Measurements from ENCODE around the gene MRTFA.
"Not testable (repeated sequence)": the region's sequence is repeated elsewhere in the genome, so short reads cannot be mapped to it uniquely, and the experiment has no call there.

Gene MRTFA

DNA sequence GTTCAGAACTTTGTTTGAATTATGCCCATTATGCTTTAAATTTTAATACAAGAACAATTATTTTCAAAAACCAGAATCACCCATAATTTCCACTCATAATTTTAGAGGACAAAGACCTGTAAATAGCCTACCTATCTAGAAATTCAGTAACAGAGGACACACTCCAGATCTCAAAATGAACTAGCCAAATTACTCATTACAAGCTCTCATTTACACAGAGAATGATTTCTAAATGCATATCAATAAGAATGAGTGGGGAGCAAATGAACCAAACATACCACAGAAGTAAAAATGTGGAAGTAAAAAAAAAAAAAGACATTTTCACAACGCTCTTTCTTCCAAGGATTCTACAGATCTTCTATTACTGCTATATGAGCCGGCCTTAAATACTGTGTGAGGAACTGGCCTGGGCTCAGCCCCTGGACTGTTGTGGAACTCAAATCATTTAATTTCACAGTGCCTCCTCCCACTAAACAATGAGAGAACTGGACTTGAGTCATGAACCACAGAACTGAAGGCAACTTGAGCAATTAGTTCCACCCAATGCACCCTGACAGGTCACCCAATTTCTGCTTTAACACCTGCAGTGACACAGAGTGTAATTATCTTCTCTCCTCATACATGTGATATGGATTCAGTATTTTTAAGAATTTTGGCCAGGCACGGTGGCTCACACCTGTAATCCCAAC is 8.0 kb downstream of the MRTFA start:
- in situ Hi-C loops (cut with MboI; ENCODE audit: low sequenced_read_pairs) = no loop called here

DNA sequence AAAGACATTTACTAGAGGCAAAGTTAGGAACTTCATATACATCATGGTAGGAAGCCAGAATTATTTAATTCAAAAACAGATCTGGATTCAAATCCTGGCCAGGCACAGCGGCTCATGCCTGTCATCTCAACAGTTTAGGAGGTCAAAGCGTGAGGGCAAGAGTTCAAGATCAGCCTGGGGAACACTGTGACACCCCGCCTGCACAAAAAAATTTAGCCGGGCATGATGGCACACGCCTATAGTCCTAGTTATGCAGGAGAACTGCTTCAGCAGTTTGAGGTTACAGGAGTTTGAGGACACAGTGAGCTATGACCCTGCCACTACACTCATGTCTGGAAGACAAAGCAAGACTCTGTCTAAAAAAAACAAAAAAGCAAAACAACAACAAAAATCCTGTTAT is 8.9 kb downstream of the MRTFA start:
- in situ Hi-C loops (cut with MboI; ENCODE audit: low sequenced_read_pairs) = no loop called here

DNA sequence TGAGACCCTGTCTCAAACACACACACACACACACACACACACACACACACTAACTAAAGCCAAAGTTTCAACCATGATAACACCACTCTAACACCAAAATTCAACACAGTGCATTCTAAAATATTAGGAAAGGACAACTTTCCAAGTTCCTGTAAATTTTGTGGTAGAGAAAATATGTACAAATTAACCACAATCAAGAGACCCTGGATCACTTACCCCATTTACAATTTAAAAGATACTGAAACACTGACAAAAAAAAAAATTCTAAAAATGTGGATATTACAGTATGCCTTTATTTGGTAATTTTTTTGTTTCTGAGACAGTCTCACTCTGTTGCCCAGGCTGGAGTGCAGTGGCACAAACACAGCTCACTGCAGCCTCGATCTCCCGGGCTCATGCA is 9.7 kb downstream of the MRTFA start:
- in situ Hi-C loops (cut with MboI; ENCODE audit: low sequenced_read_pairs) = no loop called here

GRCh38 chr22:40625794-40626193 is 10.7 kb downstream of the MRTFA start:
- in situ Hi-C loops (cut with MboI; ENCODE audit: low sequenced_read_pairs) = not testable (repeated sequence)

- in situ Hi-C loops (cut with MboI; ENCODE audit: low sequenced_read_pairs) = not testable (repeated sequence)
Observed at GRCh38 chr22:40625281-40625680, 11.2 kb downstream of the MRTFA start.

- in situ Hi-C loops (cut with MboI; ENCODE audit: low sequenced_read_pairs) = no loop called here
Observed at GRCh38 chr22:40624770-40625169, 11.7 kb downstream of the MRTFA start.

GRCh38 chr22:40621309-40622151 is 15.0 kb downstream of the MRTFA start:
- in situ Hi-C loops (cut with MboI; ENCODE audit: low sequenced_read_pairs) = no loop called here

- in situ Hi-C loops (cut with MboI; ENCODE audit: low sequenced_read_pairs) = no loop called here
Observed at GRCh38 chr22:40620464-40621046, 16.0 kb downstream of the MRTFA start.

- in situ Hi-C loops (cut with MboI; ENCODE audit: low sequenced_read_pairs) = no loop called here
Observed at GRCh38 chr22:40618400-40618799, 18.1 kb downstream of the MRTFA start.

DNA sequence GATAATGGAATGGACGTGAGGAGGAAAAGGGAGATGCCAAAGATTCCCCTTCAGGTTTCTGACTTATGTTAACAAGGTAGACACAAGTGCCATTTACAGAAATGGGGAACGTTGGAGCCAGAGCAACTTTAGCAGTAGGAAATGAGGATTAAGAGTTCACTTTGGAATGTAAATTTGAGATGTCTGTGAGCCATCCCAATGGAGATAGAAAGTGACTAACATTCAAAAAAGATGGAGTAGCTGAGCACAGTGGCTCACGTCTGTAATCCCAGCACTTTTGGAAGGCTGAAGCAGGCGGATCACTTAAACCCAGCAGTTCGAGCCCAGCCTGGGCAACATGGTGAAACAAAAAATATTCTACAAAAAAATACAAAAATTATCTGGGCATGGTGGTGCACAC is 19.9 kb downstream of the MRTFA start:
- in situ Hi-C loops (cut with MboI; ENCODE audit: low sequenced_read_pairs) = no loop called here

DNA sequence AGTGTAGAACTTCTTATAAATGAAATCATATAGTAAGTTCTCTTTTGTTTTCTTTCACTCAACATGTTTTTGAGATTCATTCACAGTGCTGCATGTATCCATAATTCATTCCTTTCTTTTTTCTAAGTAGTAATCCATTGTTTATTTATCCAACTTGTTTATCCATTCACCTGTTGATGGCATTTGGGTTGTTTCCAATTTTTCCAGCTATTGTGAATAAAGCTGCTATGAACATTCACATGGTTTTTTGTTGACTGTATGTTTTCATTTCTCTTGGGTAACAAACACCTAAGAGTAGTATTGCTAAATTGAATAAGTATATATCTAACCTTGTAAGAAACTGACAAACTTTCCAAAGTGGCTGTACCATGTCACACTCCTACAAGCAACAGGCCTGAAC is 23.5 kb downstream of the MRTFA start:
- in situ Hi-C loops (cut with MboI; ENCODE audit: low sequenced_read_pairs) = no loop called here

GRCh38 chr22:40612291-40612751 is 24.2 kb downstream of the MRTFA start:
- in situ Hi-C loops (cut with MboI; ENCODE audit: low sequenced_read_pairs) = no loop called here

DNA sequence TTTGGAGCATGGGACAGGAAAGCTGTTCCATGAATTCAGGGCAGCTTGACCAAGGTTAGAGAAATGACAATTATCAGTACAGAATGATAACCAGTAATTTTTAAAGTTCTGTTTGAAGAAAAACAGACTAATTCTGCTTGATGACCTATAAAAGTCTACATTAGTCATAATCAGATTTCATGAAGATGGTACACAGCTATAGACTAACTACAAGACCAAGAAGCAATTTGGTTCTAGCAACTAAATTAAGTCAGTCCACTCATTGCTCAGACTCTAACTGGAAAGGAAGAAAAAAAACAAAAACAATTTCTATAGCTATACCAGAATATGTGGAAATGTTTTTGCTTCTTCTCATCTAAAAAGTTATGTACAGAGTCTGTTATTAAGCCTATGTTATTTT is 24.9 kb downstream of the MRTFA start:
- in situ Hi-C loops (cut with MboI; ENCODE audit: low sequenced_read_pairs) = no loop called here

DNA sequence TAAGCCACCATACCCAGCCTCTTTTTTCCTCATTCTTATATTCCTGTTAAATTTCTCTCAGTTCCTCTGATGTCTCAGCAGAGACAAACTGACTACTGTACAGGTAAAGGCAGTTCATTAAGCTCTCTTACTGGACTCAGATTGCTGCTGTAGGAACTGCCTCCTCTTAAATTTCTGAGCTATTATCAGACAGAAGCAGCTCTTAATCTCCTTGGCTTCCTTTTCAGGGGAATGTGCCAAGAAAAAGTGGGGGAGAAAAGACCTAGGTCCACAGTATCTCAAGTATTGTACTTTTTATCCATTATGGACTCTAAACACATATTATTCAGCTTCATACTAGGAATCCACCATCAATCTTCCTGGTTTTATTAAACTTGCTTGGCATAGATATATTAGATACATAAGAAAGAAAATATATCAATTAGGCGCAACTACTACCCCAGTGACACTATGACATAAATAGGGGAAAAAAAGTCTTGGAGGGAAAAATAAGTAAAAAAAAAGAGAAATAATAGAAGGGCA is 26.1 kb downstream of the MRTFA start:
- in situ Hi-C loops (cut with MboI; ENCODE audit: low sequenced_read_pairs) = no loop called here

DNA sequence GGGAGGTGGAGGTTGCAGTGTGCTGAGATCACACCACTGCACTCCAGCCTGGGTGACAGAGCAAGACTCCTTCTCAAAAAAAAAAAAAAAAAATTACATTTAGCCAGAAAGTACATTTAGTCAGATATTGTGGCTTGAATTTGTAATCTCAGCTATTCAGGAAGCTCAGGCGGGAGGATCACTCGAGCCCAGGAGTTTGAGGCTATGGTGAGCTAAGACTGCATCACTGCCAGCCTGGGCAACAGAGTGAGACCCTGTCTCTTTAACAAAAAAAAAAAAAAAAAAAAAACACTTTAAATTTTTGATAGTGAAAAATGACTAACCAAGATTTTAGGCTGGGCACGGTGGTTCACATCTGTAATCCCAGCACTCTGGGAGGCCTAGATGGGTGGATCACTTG is 27.3 kb downstream of the MRTFA start:
- in situ Hi-C loops (cut with MboI; ENCODE audit: low sequenced_read_pairs) = no loop called here

DNA sequence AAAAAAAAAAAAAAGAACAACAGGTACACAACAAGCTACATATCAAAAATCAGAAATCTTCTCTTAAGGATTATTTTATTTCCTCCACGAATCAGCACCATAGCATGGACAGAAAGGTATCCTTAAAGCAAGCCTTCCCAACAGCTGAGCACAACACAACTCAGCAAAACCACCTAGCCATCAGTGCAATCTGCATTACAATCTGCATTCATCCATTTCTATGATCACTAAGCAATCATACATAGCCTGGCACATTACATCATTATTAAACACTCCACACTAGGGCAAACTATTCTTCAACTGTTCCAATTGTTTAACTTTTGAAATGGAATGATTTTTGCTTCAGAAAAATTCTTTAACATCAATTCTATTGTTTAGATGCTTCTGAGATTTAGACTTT is 29.0 kb downstream of the MRTFA start:
- in situ Hi-C loops (cut with MboI; ENCODE audit: low sequenced_read_pairs) = no loop called here

DNA sequence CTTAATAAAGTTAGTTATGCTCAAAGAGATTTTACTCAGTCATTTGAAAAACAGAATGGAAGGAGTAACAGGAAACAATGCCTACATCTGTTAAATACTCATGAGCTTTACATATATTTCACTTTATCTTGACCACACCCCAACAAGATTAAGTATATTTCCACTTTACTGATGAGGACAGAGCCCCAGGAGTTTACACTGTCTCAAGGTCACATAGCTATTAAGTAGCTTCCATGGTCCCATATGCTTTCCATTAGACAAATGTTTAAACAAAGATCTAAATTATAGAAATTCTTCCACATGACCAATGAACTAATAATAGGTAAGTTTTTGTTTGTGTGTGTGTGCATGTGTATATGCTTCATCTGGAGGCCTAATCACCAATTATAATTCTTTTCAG is 30.2 kb downstream of the MRTFA start:
- in situ Hi-C loops (cut with MboI; ENCODE audit: low sequenced_read_pairs) = no loop called here

GRCh38 chr22:40605761-40606160 is 30.8 kb downstream of the MRTFA start:
- in situ Hi-C loops (cut with MboI; ENCODE audit: low sequenced_read_pairs) = no loop called here

- in situ Hi-C loops (cut with MboI; ENCODE audit: low sequenced_read_pairs) = no loop called here
Observed at GRCh38 chr22:40603088-40603605, 33.4 kb downstream of the MRTFA start.

DNA sequence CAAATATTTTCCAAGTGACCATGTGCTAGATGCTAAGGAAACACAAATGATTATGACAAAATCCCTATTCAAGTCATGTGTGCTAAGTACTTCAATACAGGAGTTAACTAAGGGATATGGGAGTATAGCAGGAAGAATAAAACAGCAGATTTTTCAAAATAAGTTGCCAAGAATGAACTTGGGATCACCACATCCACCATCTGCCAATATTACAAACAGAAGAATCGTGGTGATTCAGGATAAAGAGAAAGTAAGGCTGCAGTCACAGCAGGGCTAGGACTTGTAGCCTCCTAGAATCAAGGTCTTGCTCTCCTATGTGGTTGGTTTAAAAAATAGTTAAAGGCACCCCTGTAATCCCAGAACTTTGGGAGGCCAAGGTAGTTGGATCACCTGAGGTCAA is 34.3 kb downstream of the MRTFA start:
- in situ Hi-C loops (cut with MboI; ENCODE audit: low sequenced_read_pairs) = no loop called here

DNA sequence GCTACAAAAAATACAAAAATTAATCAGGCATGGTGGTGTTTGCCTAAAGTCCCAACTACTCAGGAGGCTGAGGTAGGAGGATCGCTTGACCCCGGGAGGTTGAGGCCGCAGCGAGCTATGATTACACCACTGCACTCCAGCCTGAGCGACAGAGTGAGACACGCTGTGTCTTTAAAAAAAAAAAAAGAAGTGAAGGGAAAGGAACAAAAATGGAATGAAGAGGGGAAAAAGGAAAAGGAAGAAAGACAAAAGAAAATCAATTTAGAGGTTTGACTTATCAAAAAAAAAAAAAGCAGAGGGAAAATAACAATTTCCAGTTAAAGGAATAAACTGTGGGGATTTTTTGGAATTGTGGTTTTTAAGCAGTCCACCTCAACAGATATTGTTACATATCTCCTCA is 36.8 kb downstream of the MRTFA start:
- in situ Hi-C loops (cut with MboI; ENCODE audit: low sequenced_read_pairs) = no loop called here
